Stimulated activated CD8-positive, alpha-beta memory T cell treated with anti-CD3 and anti-CD28 coated beads, Interleukin-15, amount 100 ng/mL, for 48 hours (primary cell): ENCODE data around the gene PPP2R3B.

ENCODE experiments used
- DNase-seq, 2 donors: peaks; one replicate each; pipeline ENCODE4 v3.0.0-alpha.2; 2020; ENCODE audit warnings: low read depth in 2 of 2

PPP2R3B gene

GRCh38 chrX:302975-303374, 83.7 kb downstream of the PPP2R3B start:
- no peak for DNase-seq

- DNase-seq: no peak
Observed at GRCh38 chrX:300334-300733, 86.4 kb downstream of the PPP2R3B start.

DNA sequence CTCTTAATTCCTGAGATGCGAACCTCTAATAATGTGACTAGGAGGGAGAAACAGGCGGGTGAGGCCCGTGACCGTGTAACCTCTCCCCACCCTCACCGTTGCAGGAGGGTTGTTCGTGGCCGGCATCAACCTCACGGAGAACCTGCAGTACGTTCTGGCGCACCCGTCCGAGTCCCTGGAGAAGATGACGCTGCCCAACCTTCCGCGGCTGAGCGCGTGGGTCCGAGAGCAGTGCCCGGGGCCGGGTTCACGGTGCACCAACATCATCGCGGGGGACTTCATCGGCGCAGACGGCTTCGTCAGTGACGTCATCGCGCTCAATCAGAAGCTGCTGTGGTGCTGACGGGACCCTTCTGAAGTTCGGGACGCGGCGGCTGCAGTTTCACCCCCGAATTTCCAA, 87.7 kb downstream of the PPP2R3B start:
- no peak for DNase-seq

GRCh38 chrX:295136-295535, 91.6 kb downstream of the PPP2R3B start:
- no peak for DNase-seq

DNA sequence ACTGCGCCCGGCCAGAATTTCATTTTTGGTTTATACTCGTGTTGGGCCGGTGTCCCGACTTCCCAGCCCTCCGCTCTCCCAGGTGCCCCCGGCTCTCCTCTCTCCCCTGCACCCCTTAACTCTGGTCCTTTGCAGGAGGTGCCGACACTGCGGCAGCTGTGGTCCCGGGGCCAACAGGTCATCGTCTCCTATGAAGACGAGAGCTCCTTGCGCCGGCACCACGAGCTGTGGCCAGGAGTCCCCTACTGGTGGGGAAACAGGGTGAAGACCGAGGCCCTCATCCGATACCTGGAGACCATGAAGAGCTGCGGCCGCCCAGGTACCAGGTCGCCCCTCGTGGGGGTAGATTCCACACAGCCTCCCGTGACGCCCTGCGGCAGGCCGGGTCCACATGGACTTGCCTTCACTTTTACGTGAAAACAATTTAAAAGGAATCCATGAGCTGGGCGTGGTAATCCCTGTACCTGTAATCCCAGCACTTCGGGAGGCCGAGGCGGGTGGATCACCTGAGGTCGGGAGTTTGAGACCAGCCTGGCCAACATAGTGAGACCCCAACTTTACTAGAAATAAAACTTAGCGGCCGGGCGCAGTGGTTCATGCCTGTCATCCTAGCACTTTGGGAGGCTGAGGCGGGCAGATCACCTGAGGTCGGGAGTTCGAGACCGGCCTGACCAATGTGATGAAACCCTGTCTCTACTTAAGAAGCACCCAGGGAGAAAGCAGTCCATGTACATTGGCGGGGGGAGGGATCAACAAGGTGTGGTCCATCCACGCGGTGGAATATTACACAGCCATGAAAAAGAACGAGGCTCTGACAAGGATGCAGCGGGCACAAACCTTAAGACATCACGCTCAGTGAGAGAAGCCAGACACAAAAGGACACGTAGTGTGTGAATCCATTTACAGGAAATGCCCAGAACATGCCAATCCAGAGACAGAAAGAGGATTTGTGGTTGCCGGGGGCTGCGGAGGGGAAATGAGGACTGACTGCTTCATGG, 93.5 kb downstream of the PPP2R3B start:
- DNase-seq: no peak

GRCh38 chrX:291411-291901, 95.3 kb downstream of the PPP2R3B start:
- DNase-seq: no peak

DNA sequence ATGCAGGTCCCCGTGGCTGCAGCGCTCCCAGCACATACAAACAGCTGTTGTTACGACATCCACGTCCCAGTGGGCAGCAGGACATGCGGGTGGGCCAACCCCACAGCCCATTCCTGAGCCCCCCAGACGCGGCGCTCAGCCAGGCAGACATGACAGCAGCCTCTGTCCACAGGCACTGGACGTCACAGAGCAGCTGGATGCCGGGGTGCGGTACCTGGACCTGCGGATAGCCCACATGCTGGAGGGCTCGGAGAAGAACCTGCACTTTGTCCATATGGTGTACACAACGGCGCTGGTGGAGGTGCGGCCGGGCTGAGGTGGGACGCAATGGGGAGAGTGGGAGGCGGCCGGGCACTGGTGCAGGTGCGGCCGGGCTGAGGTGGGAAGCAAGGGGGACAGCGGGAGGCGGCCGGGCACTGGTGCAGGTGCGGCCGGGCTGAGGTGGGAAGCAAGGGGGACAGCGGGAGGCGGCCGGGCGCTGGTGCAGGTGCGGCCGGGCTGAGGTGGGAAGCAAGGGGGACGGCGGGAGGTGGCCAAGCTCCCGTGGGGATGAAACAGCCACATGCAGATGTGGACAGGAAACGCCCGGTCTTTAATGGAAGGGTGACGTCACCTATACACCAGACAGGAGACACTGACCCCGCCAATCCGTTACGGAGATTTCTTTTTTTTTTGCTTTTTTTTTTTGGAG, 96.1 kb downstream of the PPP2R3B start:
- DNase-seq: no peak

DNA sequence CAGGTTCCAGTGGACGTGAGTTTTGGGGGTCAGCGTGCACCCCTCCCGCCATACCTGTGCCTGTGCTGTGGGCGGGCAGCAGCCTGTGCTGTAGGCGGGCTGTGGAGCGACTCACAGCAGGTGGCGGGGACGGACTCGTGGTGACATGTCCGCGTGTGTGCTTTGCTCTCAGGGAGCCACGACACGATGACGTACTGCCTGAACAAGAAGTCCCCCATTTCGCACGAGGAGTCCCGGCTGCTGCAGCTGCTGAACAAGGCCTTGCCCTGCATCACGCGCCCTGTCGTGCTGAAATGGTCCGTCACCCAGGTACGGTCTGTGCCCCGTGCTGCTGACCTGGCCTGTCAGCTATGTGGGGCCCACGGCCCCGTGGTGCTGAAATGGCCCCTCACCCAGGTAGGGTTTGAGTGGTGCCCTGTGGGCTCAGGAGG, 98.1 kb downstream of the PPP2R3B start:
- no peak for DNase-seq

GRCh38 chrX:287670-288069, 99.0 kb downstream of the PPP2R3B start:
- no peak for DNase-seq

DNA sequence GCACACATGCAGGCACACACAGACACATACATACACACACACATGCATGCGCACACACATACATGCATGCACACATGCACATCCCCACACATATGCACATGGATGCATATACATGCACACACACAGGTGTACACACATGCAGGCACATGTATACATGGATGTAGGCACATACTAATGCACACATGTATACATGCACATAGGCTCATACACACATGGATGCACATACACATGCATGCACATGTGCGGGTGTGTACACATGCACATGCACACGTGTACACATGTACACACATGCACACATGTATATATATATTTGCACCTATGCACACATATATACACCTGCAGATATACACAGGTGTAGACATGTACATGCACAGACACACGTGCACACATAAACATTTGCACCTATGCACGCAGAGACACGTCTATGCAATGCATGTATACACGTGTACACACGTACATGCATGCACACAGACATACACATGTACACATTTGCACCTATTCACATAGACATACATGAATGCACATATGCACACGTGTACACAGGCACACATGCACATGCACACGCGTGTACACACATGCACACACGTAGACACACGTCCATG, 101.5 kb downstream of the PPP2R3B start:
- DNase-seq: no peak
